Measurements from ENCODE around the gene KNTC1.

The KNTC1 gene

DNA sequence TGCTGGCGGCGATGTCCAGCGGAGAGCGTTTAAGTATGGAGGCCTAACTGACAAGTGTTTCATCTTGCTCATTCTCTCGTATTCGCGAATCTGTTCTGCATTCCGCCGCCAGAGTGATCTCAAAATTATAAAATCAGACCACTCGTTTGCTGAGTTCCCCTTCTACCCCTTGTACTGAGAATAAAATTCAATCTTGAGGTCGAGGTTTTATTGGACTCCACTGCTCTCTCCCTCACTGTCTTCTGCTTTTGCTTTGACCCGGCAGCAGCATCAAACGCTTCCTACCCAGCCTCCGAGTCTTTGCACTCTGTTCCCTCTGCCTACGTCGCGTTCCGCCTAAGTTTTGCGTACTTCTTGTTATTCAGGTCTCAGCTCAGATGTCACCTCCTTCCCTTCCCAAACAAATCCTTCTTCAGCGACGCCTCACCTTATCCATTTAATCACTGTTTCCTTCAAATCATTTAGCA is 462 bp downstream of the KNTC1 start:
- Histone ChIP-seq H3K79me2 (ENCODE audit: control insufficient read depth, insufficient read depth, low read length, unreplicated experiment) (peaks cover 83% of the 10 kb centered on the region), H3K27me3 (ENCODE audit: insufficient read depth, low read length) (no peaks in the 10 kb centered on the region), H3K4me3 (ENCODE audit: low read depth, low read length) (peak overlapping the region; percentile 98), H3K4me1 (ENCODE audit: control insufficient read depth, insufficient read depth, low read length, unreplicated experiment) (peaks cover 20% of the 10 kb centered on the region), H3K27ac (ENCODE audit: low read depth, low read length) (peak overlapping the region; percentile 84), H2AFZ (ENCODE audit: low read length, unreplicated experiment) (peak overlapping the region; percentile 88), H3K36me3 (ENCODE audit: insufficient read depth, low read length) (peaks cover 33% of the 10 kb centered on the region)

DNA sequence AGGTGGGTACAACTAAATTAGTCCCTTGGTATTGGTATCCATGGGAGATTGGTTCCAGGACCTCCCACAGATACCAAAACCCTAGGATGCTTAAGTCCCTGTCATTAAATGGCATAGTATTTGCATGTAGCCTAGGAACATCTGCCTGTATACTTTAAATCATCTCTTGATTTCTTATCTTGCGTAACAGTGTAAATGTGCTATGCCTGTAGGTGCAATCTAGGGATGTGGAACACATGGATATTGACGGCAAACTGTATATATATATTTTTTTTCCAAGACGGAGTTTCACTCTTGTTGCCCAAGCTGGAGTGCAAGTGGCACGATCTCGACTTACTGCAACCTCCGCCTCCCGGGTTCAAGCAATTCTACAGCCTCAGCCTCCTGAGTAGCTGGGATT is 1.5 kb downstream of the KNTC1 start:
- H3K4me1 ChIP-seq (ENCODE audit: control insufficient read depth, insufficient read depth, low read length, unreplicated experiment), result peaks cover 9% of the 10 kb centered on the region

DNA sequence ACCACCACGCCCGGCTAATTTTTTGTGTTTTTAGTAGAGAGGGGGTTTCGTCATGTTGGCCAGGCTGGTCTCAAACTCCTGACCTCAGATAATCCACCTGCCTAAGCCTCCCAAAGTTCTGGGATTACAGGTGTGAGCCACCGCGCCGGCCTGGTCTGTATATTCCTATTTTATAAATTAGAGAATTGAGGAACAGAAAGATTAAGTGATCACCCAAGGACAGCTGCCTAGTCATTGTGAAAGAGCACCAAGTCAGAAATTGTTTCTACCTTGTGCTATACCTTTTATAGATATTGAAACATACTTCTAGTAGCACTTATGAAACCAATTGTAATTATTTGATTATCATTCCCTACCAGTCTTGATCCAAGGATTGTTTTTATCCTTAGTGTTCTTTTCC is 1.9 kb downstream of the KNTC1 start:
- no peak overlapping the region for H3K4me3 ChIP-seq (ENCODE audit: low read depth, low read length)
- H2AFZ ChIP-seq (ENCODE audit: low read length, unreplicated experiment), result no peak overlapping the region
- H3K36me3 ChIP-seq (ENCODE audit: insufficient read depth, low read length), result peaks cover 27% of the 10 kb centered on the region
- H3K27ac ChIP-seq (ENCODE audit: low read depth, low read length), result no peak overlapping the region
- peaks cover 76% of the 10 kb centered on the region for H3K79me2 ChIP-seq (ENCODE audit: control insufficient read depth, insufficient read depth, low read length, unreplicated experiment)
- H3K4me1 ChIP-seq (ENCODE audit: control insufficient read depth, insufficient read depth, low read length, unreplicated experiment), result peaks cover 6% of the 10 kb centered on the region
- no peaks in the 10 kb centered on the region for H3K27me3 ChIP-seq (ENCODE audit: insufficient read depth, low read length)

More for the DNA sequence above, 1.5 kb downstream of the KNTC1 start:
- Histone ChIP-seq H3K4me3 (ENCODE audit: low read depth, low read length) (peak overlapping the region; percentile 98), H2AFZ (ENCODE audit: low read length, unreplicated experiment) (no peak overlapping the region), H3K36me3 (ENCODE audit: insufficient read depth, low read length) (peaks cover 31% of the 10 kb centered on the region), H3K27ac (ENCODE audit: low read depth, low read length) (no peak overlapping the region), H3K79me2 (ENCODE audit: control insufficient read depth, insufficient read depth, low read length, unreplicated experiment) (peaks cover 79% of the 10 kb centered on the region), H3K27me3 (ENCODE audit: insufficient read depth, low read length) (no peaks in the 10 kb centered on the region)

DNA sequence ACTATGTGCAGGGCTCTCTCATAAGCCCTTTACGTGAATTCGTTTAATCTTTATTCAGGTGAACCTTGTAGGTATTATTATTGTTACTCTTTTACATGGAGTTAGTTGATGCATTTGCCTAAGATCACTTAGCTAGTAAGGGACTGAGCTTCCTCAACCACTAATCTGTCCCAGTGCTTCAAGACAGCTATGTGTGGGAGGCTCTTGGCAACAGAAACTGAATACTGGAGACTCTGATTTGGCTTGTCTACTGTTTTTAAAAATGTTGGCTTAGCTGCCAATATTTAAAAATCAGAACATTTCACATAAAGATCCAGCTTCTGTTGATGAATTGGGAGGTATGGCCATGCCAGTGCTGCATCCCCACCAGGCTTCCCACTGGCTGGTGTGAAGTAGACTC is 6.8 kb downstream of the KNTC1 start:
- Histone ChIP-seq H3K27me3 (ENCODE audit: insufficient read depth, low read length) (no peaks in the 10 kb centered on the region), H3K36me3 (ENCODE audit: insufficient read depth, low read length) (peaks cover 34% of the 10 kb centered on the region), H3K4me3 (ENCODE audit: low read depth, low read length) (no peak overlapping the region), H2AFZ (ENCODE audit: low read length, unreplicated experiment) (no peak overlapping the region), H3K4me1 (ENCODE audit: control insufficient read depth, insufficient read depth, low read length, unreplicated experiment) (no peaks in the 10 kb centered on the region), H3K27ac (ENCODE audit: low read depth, low read length) (no peak overlapping the region), H3K79me2 (ENCODE audit: control insufficient read depth, insufficient read depth, low read length, unreplicated experiment) (peaks cover 33% of the 10 kb centered on the region)

DNA sequence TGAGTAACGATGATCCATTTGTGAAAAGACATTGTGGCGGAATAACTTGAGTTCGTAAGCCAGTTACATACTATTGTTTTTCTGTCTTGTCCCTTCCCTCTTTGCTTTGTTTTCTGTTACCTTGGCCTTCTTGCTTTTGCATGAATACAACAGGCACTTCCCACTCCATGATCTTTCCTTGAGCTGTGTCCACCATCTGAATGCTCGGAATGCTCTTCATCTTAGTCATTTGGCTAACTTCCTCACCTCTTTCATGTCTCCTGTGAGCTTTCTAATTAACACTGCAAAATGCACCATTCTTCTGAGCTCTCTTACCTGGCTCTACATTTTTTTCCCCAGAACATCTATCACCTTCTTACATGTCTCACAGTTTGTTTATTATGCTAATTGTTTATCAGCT is 10.0 kb downstream of the KNTC1 start:
- no peaks in the 10 kb centered on the region for H3K27me3 ChIP-seq (ENCODE audit: insufficient read depth, low read length)
- no peak overlapping the region for H3K4me3 ChIP-seq (ENCODE audit: low read depth, low read length)
- no peak overlapping the region for H3K27ac ChIP-seq (ENCODE audit: low read depth, low read length)
- no peak overlapping the region for H2AFZ ChIP-seq (ENCODE audit: low read length, unreplicated experiment)
- H3K36me3 ChIP-seq (ENCODE audit: insufficient read depth, low read length), result peaks cover 28% of the 10 kb centered on the region
- H3K79me2 ChIP-seq (ENCODE audit: control insufficient read depth, insufficient read depth, low read length, unreplicated experiment), result peaks cover 10% of the 10 kb centered on the region
- H3K4me1 ChIP-seq (ENCODE audit: control insufficient read depth, insufficient read depth, low read length, unreplicated experiment), result no peaks in the 10 kb centered on the region

- H3K36me3 ChIP-seq (ENCODE audit: insufficient read depth, low read length), result peaks cover 28% of the 10 kb centered on the region
- H3K27ac ChIP-seq (ENCODE audit: low read depth, low read length), result no peak overlapping the region
- no peaks in the 10 kb centered on the region for H3K27me3 ChIP-seq (ENCODE audit: insufficient read depth, low read length)
Observed at GRCh38 chr12:122538496-122538895, 11.4 kb downstream of the KNTC1 start.

GRCh38 chr12:122544537-122544936 is 17.5 kb downstream of the KNTC1 start:
- H3K79me2 ChIP-seq (ENCODE audit: control insufficient read depth, insufficient read depth, low read length, unreplicated experiment), result no peaks in the 10 kb centered on the region
- no peaks in the 10 kb centered on the region for H3K4me1 ChIP-seq (ENCODE audit: control insufficient read depth, insufficient read depth, low read length, unreplicated experiment)
- no peak overlapping the region for H2AFZ ChIP-seq (ENCODE audit: low read length, unreplicated experiment)
- no peak overlapping the region for H3K4me3 ChIP-seq (ENCODE audit: low read depth, low read length)
- H3K36me3 ChIP-seq (ENCODE audit: insufficient read depth, low read length), result peaks cover 27% of the 10 kb centered on the region
- no peaks in the 10 kb centered on the region for H3K27me3 ChIP-seq (ENCODE audit: insufficient read depth, low read length)
- H3K27ac ChIP-seq (ENCODE audit: low read depth, low read length), result no peak overlapping the region

More at GRCh38 chr12:122538496-122538895, 11.4 kb downstream of the KNTC1 start:
- H3K4me1 ChIP-seq (ENCODE audit: control insufficient read depth, insufficient read depth, low read length, unreplicated experiment), result no peaks in the 10 kb centered on the region
- peaks cover 2% of the 10 kb centered on the region for H3K79me2 ChIP-seq (ENCODE audit: control insufficient read depth, insufficient read depth, low read length, unreplicated experiment)
- no peak overlapping the region for H2AFZ ChIP-seq (ENCODE audit: low read length, unreplicated experiment)
- H3K4me3 ChIP-seq (ENCODE audit: low read depth, low read length), result no peak overlapping the region

GRCh38 chr12:122545855-122546254 is 18.8 kb downstream of the KNTC1 start:
- H3K4me3 ChIP-seq (ENCODE audit: low read depth, low read length), result no peak overlapping the region
- no peak overlapping the region for H3K27ac ChIP-seq (ENCODE audit: low read depth, low read length)
- H2AFZ ChIP-seq (ENCODE audit: low read length, unreplicated experiment), result no peak overlapping the region
- H3K27me3 ChIP-seq (ENCODE audit: insufficient read depth, low read length), result no peaks in the 10 kb centered on the region
- no peaks in the 10 kb centered on the region for H3K79me2 ChIP-seq (ENCODE audit: control insufficient read depth, insufficient read depth, low read length, unreplicated experiment)
- no peaks in the 10 kb centered on the region for H3K4me1 ChIP-seq (ENCODE audit: control insufficient read depth, insufficient read depth, low read length, unreplicated experiment)
- H3K36me3 ChIP-seq (ENCODE audit: insufficient read depth, low read length), result peaks cover 27% of the 10 kb centered on the region

DNA sequence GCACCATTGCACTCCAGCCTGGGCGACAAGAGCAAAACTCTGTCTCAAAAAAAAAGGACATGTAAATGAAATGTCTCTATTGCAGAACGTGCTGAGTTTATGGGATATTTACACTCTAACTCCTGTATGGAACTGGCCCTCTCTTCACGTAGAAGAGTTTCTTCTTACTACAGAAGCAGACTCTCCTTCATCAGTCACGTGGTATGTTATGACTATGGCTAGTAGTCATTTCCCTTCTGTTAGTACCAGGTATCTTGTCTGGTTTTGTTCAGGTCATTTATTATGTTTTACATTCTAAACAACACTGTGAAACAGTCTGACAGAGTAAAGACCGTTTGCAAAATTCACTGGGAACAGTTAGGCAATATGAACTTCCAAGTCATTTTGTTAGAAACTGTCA is 20.3 kb downstream of the KNTC1 start:
- H3K4me3 ChIP-seq (ENCODE audit: low read depth, low read length), result no peak overlapping the region
- H3K4me1 ChIP-seq (ENCODE audit: control insufficient read depth, insufficient read depth, low read length, unreplicated experiment), result no peaks in the 10 kb centered on the region
- no peaks in the 10 kb centered on the region for H3K27me3 ChIP-seq (ENCODE audit: insufficient read depth, low read length)
- H3K27ac ChIP-seq (ENCODE audit: low read depth, low read length), result no peak overlapping the region
- peaks cover 30% of the 10 kb centered on the region; the same call in 1 of the 2 replicates for H3K36me3 ChIP-seq (ENCODE audit: insufficient read depth, low read length)
- H3K79me2 ChIP-seq (ENCODE audit: control insufficient read depth, insufficient read depth, low read length, unreplicated experiment), result no peaks in the 10 kb centered on the region
- no peak overlapping the region for H2AFZ ChIP-seq (ENCODE audit: low read length, unreplicated experiment)

GRCh38 chr12:122558745-122559641 is 31.9 kb downstream of the KNTC1 start:
- no peak overlapping the region for H2AFZ ChIP-seq (ENCODE audit: low read length, unreplicated experiment)
- H3K36me3 ChIP-seq (ENCODE audit: insufficient read depth, low read length), result peaks cover 18% of the 10 kb centered on the region
- no peak overlapping the region for H3K27ac ChIP-seq (ENCODE audit: low read depth, low read length)
- H3K79me2 ChIP-seq (ENCODE audit: control insufficient read depth, insufficient read depth, low read length, unreplicated experiment), result no peaks in the 10 kb centered on the region
- no peak overlapping the region for H3K4me3 ChIP-seq (ENCODE audit: low read depth, low read length)
- no peaks in the 10 kb centered on the region for H3K4me1 ChIP-seq (ENCODE audit: control insufficient read depth, insufficient read depth, low read length, unreplicated experiment)
- no peaks in the 10 kb centered on the region for H3K27me3 ChIP-seq (ENCODE audit: insufficient read depth, low read length)

- no peaks in the 10 kb centered on the region for H3K4me1 ChIP-seq (ENCODE audit: control insufficient read depth, insufficient read depth, low read length, unreplicated experiment)
- H2AFZ ChIP-seq (ENCODE audit: low read length, unreplicated experiment), result no peak overlapping the region
- no peak overlapping the region for H3K27ac ChIP-seq (ENCODE audit: low read depth, low read length)
- peaks cover 18% of the 10 kb centered on the region for H3K36me3 ChIP-seq (ENCODE audit: insufficient read depth, low read length)
- H3K27me3 ChIP-seq (ENCODE audit: insufficient read depth, low read length), result no peaks in the 10 kb centered on the region
- H3K79me2 ChIP-seq (ENCODE audit: control insufficient read depth, insufficient read depth, low read length, unreplicated experiment), result no peaks in the 10 kb centered on the region
- H3K4me3 ChIP-seq (ENCODE audit: low read depth, low read length), result no peak overlapping the region
Observed at GRCh38 chr12:122560138-122560537, 33.1 kb downstream of the KNTC1 start.

Data from ACC112 (cell line).